NT2/D1 (cell line): ENCODE measurements around the gene IGF2R.

Experiments used
- YY1 ChIP-seq: IDR thresholded peaks from 2 replicates; pipeline ENCODE4 v1.6.1; 2011; ENCODE audit not compliant: insufficient read length, insufficient read depth
- ZNF274 ChIP-seq: IDR thresholded peaks from 2 replicates; pipeline ENCODE4 v1.6.1; 2011; ENCODE audit warnings: mild to moderate bottlenecking, low read depth, low read length

DNA sequence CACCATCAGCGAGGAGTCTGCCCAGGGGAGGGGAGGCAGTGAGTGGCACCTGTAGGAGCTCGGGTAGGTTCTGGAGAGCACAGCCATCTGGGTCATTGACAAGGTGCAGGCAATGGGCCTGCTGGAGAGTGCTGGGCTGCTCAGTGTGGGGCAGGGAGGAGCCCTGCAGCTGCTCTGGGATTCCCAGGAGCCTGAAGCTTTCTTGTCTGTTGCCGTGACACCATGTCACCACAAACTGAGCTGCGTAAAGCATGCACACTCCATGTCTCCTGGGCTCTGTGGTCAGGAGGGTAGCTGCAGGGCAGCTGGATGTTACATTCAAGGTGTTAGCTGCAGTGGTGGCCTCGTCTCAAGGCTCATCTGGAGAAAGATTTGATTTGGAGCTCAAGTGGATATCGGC is 148.3 kb downstream of the IGF2R start:
- TF ChIP-seq YY1 (no peak), ZNF274 (no peak)
